Stomach (tissue), 4 donors: ENCODE results near the gene RS1.

Experiments
- CTCF ChIP-seq, 7 experiments: fragments of 450-650 bp in 4 of 7; fragments of 200-600 bp in 3 of 7; sonication (generic) in 3 of 7; IDR thresholded peaks; one replicate each; pipeline ENCODE4 v1.5.1; 2016 to 2019; ENCODE audit warnings: antibody characterized with exemption in 7 of 7, control low read depth in 2 of 7, mild to moderate bottlenecking in 1 of 7
- EP300 ChIP-seq: sonication (generic); formaldehyde crosslinking; IDR thresholded peaks from one replicate; pipeline ENCODE4 v1.6.1; 2017; ENCODE audit warnings: antibody characterized with exemption
- POLR2AphosphoS5 ChIP-seq, 3 donors: sonication (generic); formaldehyde crosslinking; IDR thresholded peaks; one replicate each; pipeline ENCODE4 v1.6.1; 2016; ENCODE audit warnings: antibody characterized with exemption in 3 of 3

DNA sequence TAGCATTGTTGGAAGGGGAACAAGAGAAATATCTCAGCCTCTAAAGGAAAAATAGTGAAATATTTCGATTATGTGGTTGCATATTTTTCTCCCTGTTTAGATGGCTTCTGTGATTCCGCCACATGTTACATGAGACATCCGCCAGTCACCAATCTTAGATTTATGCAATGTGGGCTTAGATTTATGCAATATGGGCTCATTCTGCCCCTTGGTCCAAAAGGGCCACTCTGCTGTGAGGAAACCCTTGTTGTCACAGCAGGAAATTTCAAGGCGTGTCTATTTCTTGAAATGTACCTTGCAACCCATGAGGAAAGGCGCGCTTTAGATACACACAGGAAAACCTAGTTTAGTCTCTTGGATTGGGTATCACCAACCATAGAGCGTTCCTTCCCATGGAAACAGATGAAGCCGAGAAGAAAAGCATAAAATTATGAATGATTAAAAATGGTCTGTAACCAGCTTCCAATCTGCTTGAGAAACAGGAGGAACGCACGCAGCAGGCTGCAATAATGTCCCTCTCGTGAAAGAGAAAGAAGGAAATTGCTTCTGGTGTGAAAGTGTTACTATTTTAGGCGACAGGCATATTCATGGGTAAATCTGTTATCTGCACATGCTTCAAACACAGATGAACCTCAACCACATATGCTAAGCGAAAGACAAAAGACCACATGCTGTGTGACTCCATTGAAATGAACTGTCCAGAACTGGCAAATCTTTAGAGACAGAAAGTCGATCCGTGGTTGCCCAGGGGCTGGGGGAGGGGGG lies 3.7 kb downstream of the RS1 start:
- TF ChIP-seq EP300 (no peak), CTCF (IDR thresholded peaks at IDR 0.05) (no peak), POLR2AphosphoS5 (IDR thresholded peaks at IDR 0.05) (no peak)
